Activated CD4-positive, alpha-beta T cell treated with anti-CD3 and anti-CD28 coated beads for 36 hours (primary cell): ENCODE data around the gene PCCA. TPM values are rescaled to one million over a fixed set of nuclear protein-coding genes. Genes with fewer than 3 reads are reported as not detected.
A peak's percentile ranks its signal among the peaks of the same experiment; 100 is the strongest.

ENCODE experiments used
- ATAC-seq: fragments of 200-7000 bp; cut with Tn5 transposase; one replicate; pipeline ENCODE4 v1.10.0; 2021; ENCODE audit warnings: mild to moderate bottlenecking, moderate library complexity
- CTCF ChIA-PET: fragments of 350-600 bp; sonication (Branson Sonifier 250); formaldehyde crosslinking; loops from one replicate; lab custom pipeline; 2021; ENCODE audit warnings: antibody characterized with exemption; lab: Charles Lee
- POLR2A ChIA-PET: fragments of 350-600 bp; sonication (Branson Sonifier 250); formaldehyde crosslinking; loops from one replicate; lab custom pipeline; 2021; ENCODE audit warnings: antibody characterized with exemption, inconsistent platforms; lab: Charles Lee
- DNase-seq: peaks from one replicate; pipeline ENCODE4 v3.0.0-alpha.2; 2020
- H3K27ac Mint-ChIP-seq: one replicate; pipeline ENCODE4 v1.8.0; 2021; ENCODE audit warnings: mixed read lengths
- H3K27me3 Mint-ChIP-seq: one replicate; pipeline ENCODE4 v1.8.0; 2021; ENCODE audit warnings: mixed read lengths
- H3K36me3 Mint-ChIP-seq: one replicate; pipeline ENCODE4 v1.8.0; 2021; ENCODE audit warnings: low read depth, mixed read lengths
- H3K4me1 Mint-ChIP-seq: one replicate; pipeline ENCODE4 v1.8.0; 2021; ENCODE audit warnings: mixed read lengths
- H3K4me3 Mint-ChIP-seq: one replicate; pipeline ENCODE4 v1.8.0; 2021; ENCODE audit warnings: mild to moderate bottlenecking, moderate library complexity, mixed read lengths
- H3K9me3 Mint-ChIP-seq: one replicate; pipeline ENCODE4 v1.8.0; 2021; ENCODE audit warnings: low read depth, mixed read lengths
- intact Hi-C, 2 experiments: fragments of 100-400 bp; cut with DNase I in 1 of 2; cut with micrococcal nuclease in 1 of 2; formaldehyde crosslinking; loops; one replicate each; pipeline versions ENCODE4 v1.14.2 to v1.15.1; 2022 to 2024; cut with DNase I, micrococcal nuclease
- total RNA-seq, 2 experiments: library from RNA; stranded (reverse); gene quantifications; one replicate each; pipeline ENCODE4 v1.2.3, GENCODE V29; 2021

Gene PCCA
- total RNA-seq, 2 experiments from 2014 or later, result 5.8 to 7.3 TPM

GRCh38 chr13:100460266-100460665, 371.4 kb downstream of the PCCA start:
- intact Hi-C loops, result no loop called here
- Mint-ChIP-seq H3K4me3 (no peak overlapping the region), H3K4me1 (peaks cover 1% of the 10 kb centered on the region), H3K27ac (no peak overlapping the region), H3K9me3 (no peaks in the 10 kb centered on the region), H3K27me3 (no peaks in the 10 kb centered on the region), H3K36me3 (no peaks in the 10 kb centered on the region)
- no peak for DNase-seq
- POLR2A ChIA-PET, result no interaction called here
- no peak for ATAC-seq
- CTCF ChIA-PET, result interaction anchor here (1.0 kb wide), 1 partner anchor 57 kb away, joined by 3 read pairs; no protein-coding TSS in a partner anchor

GRCh38 chr13:100460791-100461190, 371.9 kb downstream of the PCCA start:
- ATAC-seq (no peak), DNase-seq (no peak)
- no peaks in the 10 kb centered on the region for H3K9me3 Mint-ChIP-seq
- ChIA-PET CTCF (no interaction called here), POLR2A (no interaction called here)
- intact Hi-C loops, result no loop called here
- no peaks in the 10 kb centered on the region for H3K27me3 Mint-ChIP-seq
- no peak overlapping the region for H3K4me3 Mint-ChIP-seq
- H3K36me3 Mint-ChIP-seq, result no peaks in the 10 kb centered on the region
- H3K4me1 Mint-ChIP-seq, result no peaks in the 10 kb centered on the region
- H3K27ac Mint-ChIP-seq, result no peak overlapping the region

GRCh38 chr13:100461309-100462030, 372.6 kb downstream of the PCCA start:
- Mint-ChIP-seq H3K4me3 (no peak overlapping the region), H3K36me3 (no peaks in the 10 kb centered on the region), H3K9me3 (no peaks in the 10 kb centered on the region), H3K27me3 (no peaks in the 10 kb centered on the region), H3K27ac (no peak overlapping the region), H3K4me1 (no peaks in the 10 kb centered on the region)
- CTCF ChIA-PET, result interaction anchor here (0.8 kb wide), 1 partner anchor 58 kb away, joined by 3 read pairs; no protein-coding TSS in a partner anchor
- POLR2A ChIA-PET, result no interaction called here
- ATAC-seq (no peak), DNase-seq (no peak)
- intact Hi-C loops, result no loop called here

- H3K9me3 Mint-ChIP-seq, result no peaks in the 10 kb centered on the region
- ATAC-seq (no peak), DNase-seq (no peak)
- ChIA-PET CTCF (no interaction called here), POLR2A (no interaction called here)
- no peak overlapping the region for H3K27ac Mint-ChIP-seq
- intact Hi-C loops, result no loop called here
- no peaks in the 10 kb centered on the region for H3K27me3 Mint-ChIP-seq
- H3K36me3 Mint-ChIP-seq, result no peaks in the 10 kb centered on the region
- no peaks in the 10 kb centered on the region for H3K4me1 Mint-ChIP-seq
- no peak overlapping the region for H3K4me3 Mint-ChIP-seq
Observed at GRCh38 chr13:100464006-100464405, 375.1 kb downstream of the PCCA start.

GRCh38 chr13:100465558-100465957, 376.7 kb downstream of the PCCA start:
- Mint-ChIP-seq H3K4me3 (no peak overlapping the region), H3K27ac (no peak overlapping the region), H3K4me1 (peaks cover 3% of the 10 kb centered on the region), H3K9me3 (no peaks in the 10 kb centered on the region), H3K36me3 (no peaks in the 10 kb centered on the region), H3K27me3 (no peaks in the 10 kb centered on the region)
- intact Hi-C loops, result no loop called here
- DNase-seq, result no peak
- ChIA-PET POLR2A (no interaction called here), CTCF (interaction anchor here (1.5 kb wide), 1 partner anchor 49 kb away, joined by 5 read pairs; no protein-coding TSS in a partner anchor)
- ATAC-seq, result no peak

GRCh38 chr13:100470866-100471505, 382.1 kb downstream of the PCCA start:
- POLR2A ChIA-PET, result no interaction called here
- CTCF ChIA-PET, result no interaction called here
- DNase-seq (no peak), ATAC-seq (peak; percentile 16)
- Mint-ChIP-seq H3K4me1 (peaks cover 10% of the 10 kb centered on the region), H3K4me3 (no peak overlapping the region), H3K36me3 (no peaks in the 10 kb centered on the region), H3K9me3 (no peaks in the 10 kb centered on the region), H3K27me3 (no peaks in the 10 kb centered on the region), H3K27ac (no peak overlapping the region)
- intact Hi-C loops, result no loop called here

- Mint-ChIP-seq H3K9me3 (no peaks in the 10 kb centered on the region), H3K36me3 (no peaks in the 10 kb centered on the region), H3K27me3 (no peaks in the 10 kb centered on the region), H3K27ac (no peak overlapping the region), H3K4me3 (no peak overlapping the region), H3K4me1 (peaks cover 10% of the 10 kb centered on the region)
- intact Hi-C loops, result no loop called here
- ATAC-seq (no peak), DNase-seq (no peak)
- ChIA-PET CTCF (no interaction called here), POLR2A (no interaction called here)
Observed at GRCh38 chr13:100473087-100473486, 384.2 kb downstream of the PCCA start.

GRCh38 chr13:100473501-100474044, 384.7 kb downstream of the PCCA start:
- no peak overlapping the region for H3K4me3 Mint-ChIP-seq
- intact Hi-C loops, result no loop called here
- no peak for ATAC-seq
- no peak for DNase-seq
- no peaks in the 10 kb centered on the region for H3K27me3 Mint-ChIP-seq
- peaks cover 10% of the 10 kb centered on the region for H3K4me1 Mint-ChIP-seq
- no peaks in the 10 kb centered on the region for H3K36me3 Mint-ChIP-seq
- CTCF ChIA-PET, result no interaction called here
- H3K9me3 Mint-ChIP-seq, result no peaks in the 10 kb centered on the region
- POLR2A ChIA-PET, result no interaction called here
- H3K27ac Mint-ChIP-seq, result no peak overlapping the region

- no peak overlapping the region for H3K27ac Mint-ChIP-seq
- no peak for ATAC-seq
- CTCF ChIA-PET, result no interaction called here
- H3K27me3 Mint-ChIP-seq, result no peaks in the 10 kb centered on the region
- POLR2A ChIA-PET, result no interaction called here
- H3K4me3 Mint-ChIP-seq, result no peak overlapping the region
- DNase-seq, result no peak
- H3K9me3 Mint-ChIP-seq, result no peaks in the 10 kb centered on the region
- intact Hi-C loops, result no loop called here
- H3K36me3 Mint-ChIP-seq, result no peaks in the 10 kb centered on the region
- H3K4me1 Mint-ChIP-seq, result no peaks in the 10 kb centered on the region
Observed at GRCh38 chr13:100476963-100477362, 388.1 kb downstream of the PCCA start.

GRCh38 chr13:100478107-100478809, 389.4 kb downstream of the PCCA start:
- ChIA-PET POLR2A (no interaction called here), CTCF (no interaction called here)
- Mint-ChIP-seq H3K4me1 (no peaks in the 10 kb centered on the region), H3K4me3 (no peak overlapping the region), H3K27ac (no peak overlapping the region), H3K36me3 (no peaks in the 10 kb centered on the region), H3K9me3 (no peaks in the 10 kb centered on the region), H3K27me3 (no peaks in the 10 kb centered on the region)
- no peak for DNase-seq
- intact Hi-C loops, result no loop called here
- ATAC-seq, result no peak

- CTCF ChIA-PET, result no interaction called here
- H3K9me3 Mint-ChIP-seq, result no peaks in the 10 kb centered on the region
Observed at GRCh38 chr13:100480676-100481075, 391.8 kb downstream of the PCCA start.

More at GRCh38 chr13:100480676-100481075, 391.8 kb downstream of the PCCA start:
- ATAC-seq (no peak), DNase-seq (no peak)
- no peak overlapping the region for H3K27ac Mint-ChIP-seq
- no peak overlapping the region for H3K4me3 Mint-ChIP-seq
- no peaks in the 10 kb centered on the region for H3K36me3 Mint-ChIP-seq
- no peaks in the 10 kb centered on the region for H3K27me3 Mint-ChIP-seq
- H3K4me1 Mint-ChIP-seq, result peaks cover 2% of the 10 kb centered on the region
- intact Hi-C loops, result no loop called here
- POLR2A ChIA-PET, result no interaction called here
